ENCODE data around the gene MYH10. TPM values are rescaled to one million over a fixed set of nuclear protein-coding genes. Genes with fewer than 3 reads are reported as not detected.

The MYH10 gene
- total RNA-seq, 2 donors from 2014 or later = 12.4 to 17.0 TPM

GRCh38 chr17:8435245-8436168 lies 195.0 kb downstream of the MYH10 start, which contains the start of gene NDEL1:
TSS of gene NDEL1 (plus strand) at chr17:8435884. CDS start at chr17:8444272, 8,388 bp downstream.
- TF ChIP-seq CTCF (IDR thresholded peaks at IDR 0.05) = no peak
- no peaks in the 10 kb centered on the region for H3K9me3 ChIP-seq
- intact Hi-C loops (cut with DNase I) = no loop called here

GRCh38 chr17:8430966-8431365 lies 199.6 kb downstream of the MYH10 start:
- Histone ChIP-seq H3K27ac (no peak overlapping the region), H3K4me3 (no peak overlapping the region), H3K4me1 (no peaks in the 10 kb centered on the region), H3K36me3 (no peaks in the 10 kb centered on the region), H3K9ac (ENCODE audit: low read depth in 2 of 2, low read length in 2 of 2) (no peak overlapping the region), H3K27me3 (no peaks in the 10 kb centered on the region), H3K9me3 (no peaks in the 10 kb centered on the region)
- TF ChIP-seq CTCF (IDR thresholded peaks at IDR 0.05) = no peak
- DNase-seq = no peak
- intact Hi-C loops (cut with DNase I) = no loop called here

More at GRCh38 chr17:8435245-8436168, 195.0 kb downstream of the MYH10 start, which contains the start of gene NDEL1:
- H3K4me3 ChIP-seq = peak within 1 kb of the TSS; percentile 65
- no peaks in the 10 kb centered on the region for H3K27me3 ChIP-seq
- H3K4me1 ChIP-seq = no peaks in the 10 kb centered on the region
- peak within 1 kb of the TSS; percentile 94 for H3K27ac ChIP-seq
- H3K36me3 ChIP-seq = no peaks in the 10 kb centered on the region
- peak; percentile 99 for DNase-seq
- peak within 1 kb of the TSS; percentile 92 to 97 for H3K9ac ChIP-seq (ENCODE audit: low read depth in 2 of 2, low read length in 2 of 2)

GRCh38 chr17:8426802-8427201 lies 203.7 kb downstream of the MYH10 start:
- no peak for TF ChIP-seq CTCF (IDR thresholded peaks at IDR 0.05)
- H3K27me3 ChIP-seq = no peaks in the 10 kb centered on the region
- no peaks in the 10 kb centered on the region for H3K36me3 ChIP-seq
- intact Hi-C loops (cut with DNase I) = no loop called here
- H3K27ac ChIP-seq = no peak overlapping the region
- H3K4me1 ChIP-seq = no peaks in the 10 kb centered on the region
- H3K9ac ChIP-seq (ENCODE audit: low read depth in 2 of 2, low read length in 2 of 2) = no peak overlapping the region
- H3K4me3 ChIP-seq = no peak overlapping the region
- H3K9me3 ChIP-seq = no peaks in the 10 kb centered on the region
- DNase-seq = no peak

GRCh38 chr17:8426094-8426720 lies 204.3 kb downstream of the MYH10 start:
- Histone ChIP-seq H3K36me3 (no peaks in the 10 kb centered on the region), H3K9ac (ENCODE audit: low read depth in 2 of 2, low read length in 2 of 2) (no peak overlapping the region), H3K4me3 (no peak overlapping the region), H3K4me1 (no peaks in the 10 kb centered on the region), H3K27me3 (no peaks in the 10 kb centered on the region), H3K9me3 (no peaks in the 10 kb centered on the region), H3K27ac (no peak overlapping the region)
- DNase-seq = peak; percentile 67
- intact Hi-C loops (cut with DNase I) = no loop called here
- no peak for TF ChIP-seq CTCF (IDR thresholded peaks at IDR 0.05)

Other genes with a start within 250 kb of the MYH10 start
- gene RPL26, start 247.5 kb downstream of the MYH10 start, total RNA-seq = 1,000 to 10,000 TPM; 1,223 to 1,367 TPM
- gene RNF222, start 232.9 kb downstream of the MYH10 start, total RNA-seq = not detected
- 10 to 100 TPM; 47.1 TPM for gene NDEL1, start 194.8 kb downstream of the MYH10 start, total RNA-seq
- not detected for gene CCDC42, start 114.1 kb upstream of the MYH10 start, total RNA-seq
- not detected for gene SPDYE4, start 127.8 kb upstream of the MYH10 start, total RNA-seq
- gene MFSD6L, start 168.6 kb upstream of the MYH10 start, total RNA-seq = 10 to 100 TPM in 1 of 2 donors, 1 to 10 TPM in 1; 6.5 to 12.8 TPM
- gene PIK3R6, start 236.9 kb upstream of the MYH10 start, total RNA-seq = under 1 TPM; 0.61 to 0.96 TPM

All from colonic mucosa (tissue), 4 donors.